GM12892 (cell line): ENCODE measurements around the gene PEX26.

Experiments
- POLR2A ChIP-seq: IDR thresholded peaks from 2 replicates; pipeline ENCODE4 v1.6.1; 2011; ENCODE audit warnings: low read depth, low read length, control low read depth
- POLR2AphosphoS5 ChIP-seq: IDR thresholded peaks from 2 replicates; pipeline ENCODE4 v1.6.1; 2011; ENCODE audit warnings: low read depth, low read length, control low read depth

DNA sequence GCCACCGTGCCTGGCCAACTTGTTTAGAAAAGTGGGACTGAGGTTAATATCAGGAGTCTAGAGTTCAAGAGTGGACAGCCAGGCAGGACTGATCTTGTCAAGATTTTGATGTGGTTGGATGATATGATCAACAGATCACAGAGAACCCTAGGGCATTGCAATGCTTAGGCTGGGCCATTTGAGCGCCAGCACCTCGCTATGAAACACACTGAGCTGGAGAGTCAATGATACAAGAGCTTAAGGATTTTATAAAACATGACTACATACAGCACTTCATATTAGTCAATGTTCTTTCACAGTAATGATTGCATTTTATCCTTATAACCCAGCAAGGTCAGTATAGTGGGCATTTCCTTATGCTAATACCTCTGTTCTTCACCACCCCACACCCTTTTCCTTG lies 15.4 kb upstream of the PEX26 start:
- no peak for TF ChIP-seq POLR2A
- TF ChIP-seq POLR2AphosphoS5 = no peak
